ENCODE data around the gene NFAT5. TPM values are rescaled to one million over a fixed set of nuclear protein-coding genes. Genes with fewer than 3 reads are reported as not detected.
A peak's percentile ranks its signal among the peaks of the same experiment; 100 is the strongest.
"Not testable (repeated sequence)": the region's sequence is repeated elsewhere in the genome, so short reads cannot be mapped to it uniquely, and the experiment has no call there.

The NFAT5 gene
- total RNA-seq, 1 donor from 2014 or later, result 31.4 TPM

DNA sequence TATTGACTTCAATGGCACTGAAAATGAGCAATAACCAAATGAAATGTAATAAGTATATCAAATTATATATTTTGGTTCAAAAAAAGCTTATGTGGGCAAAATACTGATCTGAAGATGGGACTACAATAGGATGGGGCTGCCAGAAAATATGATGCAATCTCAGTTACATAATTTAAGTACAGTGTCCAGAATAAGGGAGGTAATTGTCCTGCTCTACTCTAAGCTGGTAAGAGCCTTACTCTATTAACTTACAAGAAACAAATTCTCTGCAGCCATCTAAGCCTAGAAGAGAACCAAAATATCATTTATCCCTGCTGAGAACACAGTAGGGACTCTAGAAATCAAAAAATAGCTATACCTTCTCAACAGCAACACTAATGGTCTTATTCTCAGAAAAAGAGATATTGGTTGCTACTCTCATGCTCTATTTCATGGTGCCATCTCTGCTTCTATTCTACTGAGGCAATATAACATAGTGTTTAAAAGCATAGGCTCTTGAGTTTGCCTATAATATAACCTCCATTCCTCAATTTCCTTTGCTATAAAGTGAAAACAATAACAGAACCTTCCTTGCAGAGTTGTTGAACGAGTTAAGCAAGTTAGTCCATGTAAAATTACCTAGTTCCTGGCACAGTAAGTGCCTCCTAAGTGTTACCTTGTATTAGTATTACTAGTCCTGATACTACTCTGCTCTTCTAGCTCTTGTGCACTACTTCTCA is 140.6 kb downstream of the NFAT5 start:
- no peak for DNase-seq (ENCODE audit: low spot score)

DNA sequence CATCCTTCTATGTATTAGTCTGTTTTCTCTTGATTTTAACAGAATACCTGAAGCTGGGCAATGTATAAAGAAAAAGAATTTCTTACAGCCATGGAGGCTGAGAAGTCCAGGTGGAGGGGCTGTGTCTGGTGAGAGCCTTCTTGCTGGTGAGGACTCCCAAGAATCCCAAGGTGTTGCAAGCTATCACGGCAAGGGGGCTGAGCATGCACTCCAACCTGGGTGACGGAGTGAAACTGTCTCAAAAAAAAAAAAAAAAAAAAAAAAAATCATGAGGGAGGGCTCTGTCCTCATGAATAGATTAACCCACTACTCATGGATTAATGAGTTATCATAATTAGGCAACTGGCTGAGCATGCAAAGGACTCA is 141.2 kb downstream of the NFAT5 start:
- DNase-seq (ENCODE audit: low spot score), result no peak

GRCh38 chr16:69707920-69708683 is 142.3 kb downstream of the NFAT5 start:
- DNase-seq (ENCODE audit: low spot score), result no peak

DNA sequence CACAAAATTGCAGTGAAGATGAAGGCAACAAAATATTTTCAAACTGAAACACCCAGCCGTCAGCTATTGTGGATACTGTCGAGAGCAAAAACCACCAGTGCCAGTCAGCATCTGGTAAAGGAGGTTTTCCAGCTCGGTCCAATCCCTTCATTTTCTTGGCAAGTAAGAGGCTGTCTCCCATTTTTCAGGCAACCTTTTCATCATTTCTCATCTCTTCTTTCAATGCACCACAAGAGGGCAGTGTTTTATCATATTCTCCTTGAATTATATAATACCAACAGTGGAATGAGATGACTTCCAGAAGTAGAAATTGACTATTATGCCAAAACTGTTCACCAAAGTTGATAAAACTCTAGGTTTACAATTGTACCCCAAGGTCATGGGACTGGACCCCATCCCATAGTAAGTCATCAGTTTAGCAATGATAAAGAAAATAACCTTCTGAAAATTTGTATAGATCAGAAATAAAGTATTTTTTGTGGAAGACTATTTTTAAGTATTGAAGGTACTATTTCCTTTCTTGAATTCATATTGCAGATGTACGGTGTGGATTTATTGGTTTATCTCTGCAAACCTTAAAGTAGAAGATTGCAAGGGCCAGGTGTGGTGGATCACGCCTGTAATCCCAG is 143.8 kb downstream of the NFAT5 start:
- DNase-seq (ENCODE audit: low spot score), result no peak

DNA sequence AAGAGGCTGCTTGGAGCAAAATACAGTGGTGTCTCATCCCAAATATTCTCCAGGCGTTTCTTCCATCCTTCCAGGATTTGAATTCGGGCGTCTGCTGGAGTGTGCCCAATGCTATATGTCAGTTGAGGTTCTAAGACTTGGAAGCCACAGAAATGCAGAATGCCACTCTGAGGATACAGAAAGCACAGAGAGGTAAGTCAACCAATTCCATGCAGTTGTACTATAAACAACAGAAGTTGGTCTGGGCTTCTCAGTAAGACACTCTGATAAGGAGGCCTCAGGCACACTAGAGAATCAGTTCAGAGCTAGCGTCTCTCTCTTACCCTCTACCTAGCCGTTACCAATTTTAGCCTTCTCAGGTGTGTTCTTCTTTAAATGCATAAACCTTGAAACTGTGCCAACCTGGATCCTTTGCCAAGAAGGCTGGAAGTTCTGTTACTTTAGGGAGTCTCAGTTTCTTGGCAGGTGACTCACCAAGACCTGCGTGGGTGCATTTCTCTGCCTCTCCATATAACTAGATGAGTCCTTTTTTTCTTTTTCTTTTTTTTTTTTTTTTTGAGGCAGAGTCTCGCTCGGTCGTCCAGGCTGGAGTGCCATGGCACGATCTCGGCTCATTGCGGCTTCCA is 145.5 kb downstream of the NFAT5 start:
- DNase-seq (ENCODE audit: low spot score), result peak; percentile 60

- DNase-seq (ENCODE audit: low spot score), result no peak
Measured at GRCh38 chr16:69712277-69712676, 146.5 kb downstream of the NFAT5 start.

DNA sequence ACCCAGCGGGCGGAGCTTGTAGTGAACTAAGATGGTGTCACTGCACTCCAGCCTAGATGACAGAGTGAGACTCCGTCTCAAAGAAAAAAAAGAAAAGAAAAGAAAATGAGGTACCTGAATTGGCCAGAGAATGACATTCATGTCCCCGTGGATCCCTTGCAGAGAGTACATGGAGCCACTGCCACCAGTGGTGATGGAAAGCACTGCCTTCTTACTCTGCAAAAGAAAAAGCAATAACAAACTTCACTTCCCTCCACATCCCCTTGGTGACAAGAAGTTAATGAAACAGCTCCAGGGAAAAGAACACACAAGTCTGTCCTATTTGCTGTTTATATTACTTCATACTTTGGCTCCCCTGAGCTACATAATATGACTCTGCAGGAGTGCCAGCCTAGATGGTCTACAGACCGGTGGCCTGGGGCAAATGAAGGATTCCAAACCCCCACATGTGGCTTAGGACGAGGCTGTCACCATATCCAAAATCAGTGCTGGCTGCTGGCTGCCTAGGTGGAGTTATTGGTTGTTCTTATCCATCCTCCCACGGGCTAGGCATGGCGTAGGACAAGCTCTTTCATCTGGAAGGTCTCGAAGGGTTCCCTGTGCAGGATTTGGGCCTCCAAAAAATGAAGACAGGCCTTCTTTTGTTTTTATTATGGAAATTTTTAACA is 147.3 kb downstream of the NFAT5 start:
- no peak for DNase-seq (ENCODE audit: low spot score)

GRCh38 chr16:69717066-69717465 is 151.3 kb downstream of the NFAT5 start:
- no peak for DNase-seq (ENCODE audit: low spot score)

DNA sequence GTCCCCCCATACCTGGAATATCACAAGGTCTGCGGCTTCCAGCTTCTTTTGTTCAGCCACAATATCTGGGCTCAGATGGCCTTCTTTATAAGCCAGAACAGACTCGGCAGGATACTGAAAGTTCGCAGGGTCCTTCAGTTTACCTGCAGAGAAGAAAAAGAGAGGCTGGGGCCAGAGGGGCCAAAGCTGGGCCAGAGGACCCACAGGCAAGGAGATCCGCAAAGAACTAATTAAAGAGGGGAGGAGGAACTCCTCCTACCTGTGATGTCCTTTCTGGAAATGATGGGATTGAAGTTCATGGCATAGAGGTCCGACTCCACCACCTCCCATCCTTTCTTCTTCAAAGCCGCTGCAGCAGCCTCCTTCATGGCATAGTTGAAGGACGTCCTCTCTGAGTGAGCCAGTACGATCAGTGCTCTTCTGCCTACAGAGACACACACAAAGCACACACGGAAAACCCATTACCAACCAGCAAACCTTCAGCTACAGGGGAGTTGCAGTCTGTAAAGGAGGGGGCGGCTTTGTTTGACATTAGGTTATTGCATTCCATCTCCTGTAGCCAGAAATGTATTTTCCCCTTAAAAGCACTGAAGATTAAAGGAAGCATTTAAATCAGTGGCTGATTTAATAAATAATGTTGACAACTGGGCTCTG is 152.5 kb downstream of the NFAT5 start:
- DNase-seq (ENCODE audit: low spot score), result no peak

DNA sequence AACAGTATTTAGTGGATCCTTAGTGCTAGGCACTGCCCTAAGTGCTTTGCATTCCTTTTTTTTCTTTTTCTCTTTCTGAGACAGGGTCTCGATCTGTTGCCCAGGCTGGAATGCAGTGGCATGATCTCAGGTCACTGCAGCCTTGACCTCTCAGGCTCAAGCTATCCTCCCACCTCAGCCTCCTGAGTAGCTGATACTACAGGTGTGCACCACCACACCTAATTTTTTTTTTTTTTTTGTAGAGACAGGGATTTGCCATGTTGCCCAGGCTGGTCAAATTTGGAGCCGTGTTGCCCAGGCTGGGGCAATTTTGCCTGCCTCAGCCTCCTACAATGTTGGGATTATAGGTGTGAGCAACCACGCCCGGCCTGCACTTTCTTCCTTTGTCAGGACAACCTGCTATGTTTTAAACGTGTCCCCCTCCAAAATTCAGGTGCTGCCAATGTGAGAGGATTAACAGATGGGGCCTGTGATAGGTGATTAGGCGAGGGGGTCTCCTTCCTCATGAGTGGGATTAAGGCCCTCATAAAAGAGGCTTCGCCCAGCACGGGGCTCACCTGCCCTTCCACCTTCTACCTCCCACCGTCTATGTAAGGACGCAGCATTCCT is 155.2 kb downstream of the NFAT5 start:
- DNase-seq (ENCODE audit: low spot score), result no peak

DNA sequence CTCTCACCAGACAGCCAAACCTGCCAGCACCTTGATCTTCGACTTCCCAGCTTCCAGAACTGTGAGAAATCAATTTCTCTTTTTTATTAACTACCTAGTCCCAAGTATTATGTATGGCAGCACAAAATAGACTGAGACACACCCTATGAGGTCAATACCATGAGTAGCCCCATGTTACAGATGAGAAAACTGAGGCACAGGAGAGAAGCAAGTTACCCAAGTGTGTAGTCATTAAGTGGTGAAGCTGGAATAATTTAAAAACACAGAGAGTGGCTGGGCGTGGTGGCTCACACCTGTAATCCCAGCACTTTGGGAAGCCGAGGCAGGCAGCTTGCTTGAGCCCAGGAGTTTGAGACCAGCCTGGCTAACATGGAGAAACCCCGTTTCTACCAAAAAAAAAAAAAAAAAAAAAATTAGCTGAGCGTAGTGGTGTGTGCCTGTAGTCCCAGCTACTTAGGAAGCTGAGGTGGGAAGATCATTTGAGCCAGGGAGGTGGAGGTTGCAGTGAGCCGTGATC is 155.7 kb downstream of the NFAT5 start:
- DNase-seq (ENCODE audit: low spot score), result peak; percentile 34

DNA sequence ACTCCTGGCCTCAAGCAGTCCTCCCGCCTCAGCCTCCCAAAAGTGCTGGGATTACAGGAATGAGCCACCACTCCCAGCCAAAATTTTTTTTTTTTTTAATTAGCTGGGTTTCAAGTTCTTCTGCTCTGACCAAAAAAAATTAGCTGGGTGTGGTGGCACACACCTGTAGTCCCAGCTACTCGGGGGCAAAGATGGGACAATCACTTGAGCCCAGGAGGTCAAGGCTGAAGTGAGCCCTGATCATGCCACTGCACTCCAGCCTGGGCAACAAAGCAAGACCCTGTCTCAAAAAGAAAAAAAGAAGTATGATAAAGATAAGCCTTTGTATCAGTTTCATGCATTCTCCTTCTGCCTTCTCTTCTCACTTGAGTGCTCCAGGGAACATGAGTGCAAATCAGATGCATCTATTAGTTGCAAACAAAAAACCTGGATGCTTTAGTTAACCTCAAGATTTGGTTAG is 158.7 kb downstream of the NFAT5 start:
- DNase-seq (ENCODE audit: low spot score), result no peak

- no peak for DNase-seq (ENCODE audit: low spot score)
Measured at GRCh38 chr16:69724981-69725479, 159.3 kb downstream of the NFAT5 start.

DNA sequence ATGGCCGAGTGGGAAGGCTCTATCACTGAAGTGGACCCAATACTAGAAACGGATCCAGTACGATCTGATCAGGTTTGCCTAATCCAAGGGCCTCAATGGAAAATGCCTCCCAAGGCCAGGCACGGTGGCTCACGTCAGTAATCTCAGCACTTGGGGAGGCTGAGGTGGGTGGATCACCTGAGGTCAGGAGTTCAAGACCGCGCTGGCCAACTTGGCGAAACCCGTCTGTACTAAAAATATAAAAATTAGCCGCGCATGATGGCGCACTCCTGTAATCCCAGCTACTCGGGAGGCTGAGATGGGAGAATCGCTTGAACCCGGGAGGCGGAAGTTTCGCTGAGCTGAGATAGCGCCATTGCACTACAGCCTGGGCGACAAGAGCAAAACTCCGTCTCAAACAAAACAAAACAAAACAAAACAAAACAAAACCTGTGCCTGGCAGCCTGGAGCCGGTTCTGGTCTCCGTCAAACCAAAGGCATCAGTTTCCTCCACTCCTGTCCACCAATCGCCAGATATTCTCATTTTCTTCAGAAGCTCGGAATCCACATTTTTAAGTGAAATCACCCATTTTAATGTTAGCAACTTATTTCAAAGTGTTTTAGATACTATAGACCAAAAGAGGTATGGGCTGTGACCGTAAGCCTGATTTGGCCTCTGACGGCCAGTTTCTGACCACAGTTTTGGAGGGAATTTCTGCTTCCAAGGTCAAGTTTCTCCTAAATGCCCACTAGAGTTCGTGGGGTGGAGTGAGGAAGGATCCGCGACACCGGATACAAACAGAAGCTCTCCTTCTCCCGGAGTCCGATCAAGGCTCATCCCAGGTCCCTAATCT is 159.9 kb downstream of the NFAT5 start:
- DNase-seq (ENCODE audit: low spot score), result no peak

- peak; percentile 96 for DNase-seq (ENCODE audit: low spot score)
Measured at GRCh38 chr16:69726313-69727060, 160.7 kb downstream of the NFAT5 start, which contains the start of gene NQO1. NQO1 (minus strand) TSS chr16:69726560; CDS start chr16:69726439, 121 bp downstream.

DNA sequence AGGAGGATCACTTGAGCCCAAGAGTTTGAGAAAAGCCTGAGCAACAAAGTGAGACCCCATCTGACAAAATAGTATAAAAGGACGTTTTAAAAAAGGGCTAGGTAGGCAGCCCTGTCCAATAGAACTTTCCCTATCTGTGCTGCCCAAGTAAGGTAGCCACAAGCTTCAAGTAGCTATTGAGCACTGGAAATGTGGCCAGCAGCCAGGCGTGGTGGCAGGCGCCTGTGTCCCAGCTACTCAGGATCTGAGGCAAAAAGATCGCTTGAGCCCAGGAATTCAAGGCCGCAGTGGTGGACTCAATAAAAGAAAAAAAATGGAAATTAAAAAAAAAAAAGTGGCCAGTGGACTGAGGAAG is 162.1 kb downstream of the NFAT5 start:
- peak; percentile 27 for DNase-seq (ENCODE audit: low spot score)

GRCh38 chr16:69729030-69729429 is 163.3 kb downstream of the NFAT5 start:
- DNase-seq (ENCODE audit: low spot score), result not testable (repeated sequence)

GRCh38 chr16:69731280-69731679 is 165.5 kb downstream of the NFAT5 start:
- DNase-seq (ENCODE audit: low spot score), result not testable (repeated sequence)

DNA sequence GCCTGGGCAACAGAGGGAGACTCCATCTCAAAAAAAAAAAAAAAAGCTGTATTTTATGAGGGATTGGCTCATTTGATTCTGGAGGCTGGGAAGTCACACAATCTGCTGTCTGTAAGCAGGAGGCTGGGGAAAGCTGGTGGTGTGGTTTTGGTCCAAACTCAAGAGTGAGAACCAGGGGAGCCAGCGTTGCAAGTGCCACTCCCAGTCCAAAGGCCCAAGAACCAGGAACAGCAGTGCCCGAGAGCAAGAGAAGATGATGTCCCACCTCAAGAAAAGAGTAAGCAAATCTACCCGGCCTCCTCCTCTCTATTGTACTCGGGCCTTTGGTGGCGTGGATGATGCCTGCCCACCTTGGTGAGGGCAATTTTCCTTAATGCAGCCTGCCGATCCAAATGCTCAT is 166.3 kb downstream of the NFAT5 start:
- no peak for DNase-seq (ENCODE audit: low spot score)

Measured in mucosa of gallbladder (tissue), 1 donor.